K562 (cell line): ENCODE results near the gene C16orf92. TPM values are rescaled to one million over a fixed set of nuclear protein-coding genes. Genes with fewer than 3 reads are reported as not detected.

Source experiments
- ATAC-seq: fragments of 200-7000 bp; cut with Tn5 transposase; 3 replicates; pipeline ENCODE4 v1.9.1; 2020; ENCODE audit warnings: moderate library complexity
- Bru-seq: library from RNA; stranded (reverse); fragments of 400-500 nt; gene quantifications from one replicate; lab custom pipeline; 2021; lab: Mats Ljungman, UMichigan
- BruChase-seq, 2 experiments: library from RNA; stranded (reverse); fragments of 400-500 nt; gene quantifications; one replicate each; lab custom pipeline; 2021; lab: Mats Ljungman, UMichigan
- BruUV-seq: library from RNA; stranded (reverse); fragments of 400-500 nt; replicated peaks from 2 replicates; lab custom pipeline; 2021; lab: Mats Ljungman, UMichigan
- CTCF ChIA-PET: fragments of 300-600 bp; formaldehyde crosslinking; extraction: SDS; loops from one replicate; lab custom pipeline; 2021; ENCODE audit warnings: low intra/inter-chr PET ratio; lab: Yijun Ruan, JAX
- POLR2A ChIA-PET: fragments of 300-600, 350-650 bp; sonication (Branson Sonifier 250); formaldehyde crosslinking; extraction: SDS; loops from one replicate; lab custom pipeline; 2021; ENCODE audit warnings: antibody characterized with exemption, inconsistent platforms; lab: Yijun Ruan, JAX
- DNase-seq, 4 experiments: peaks; one replicate each; pipeline versions ENCODE4 v3.0.0 to v3.0.0-alpha.2; 2011 to 2018; ENCODE audit warnings: low spot score in 3 of 4, mixed read lengths in 3 of 4; ENCODE audit errors: extremely low read depth in 1 of 4
- FAIRE-seq: peaks from 2 replicates; lab custom pipeline; 2011; peaks lifted over from hg19 to GRCh38; lab: Jason Lieb, UNC
- H2AFZ ChIP-seq: 2 replicates; pipeline ENCODE4 v1.6.0; 2011; ENCODE audit warnings: low read depth, low read length, control low read depth, inconsistent platforms
- H3K27ac ChIP-seq: fragments of 200-600 bp; 3 replicates; pipeline ENCODE4 v1.8.0; 2011; ENCODE audit warnings: low read depth, mild to moderate bottlenecking, control low read depth, inconsistent platforms, low read length, moderate library complexity, mixed read lengths; ENCODE audit errors: extremely low read depth
- H3K27me3 ChIP-seq, 2 experiments: fragments of 300-600 bp in 1 of 2; 2 replicates in 1 of 2; 3 replicates in 1 of 2; pipeline versions ENCODE4 v1.6.0 to v1.8.0; 2011; ENCODE audit warnings: inconsistent platforms in 2 of 2, low read length in 2 of 2, mild to moderate bottlenecking in 1 of 2, mixed read lengths in 1 of 2, moderate library complexity in 1 of 2; ENCODE audit not compliant: control insufficient read depth in 2 of 2, insufficient read depth in 2 of 2
- H3K36me3 ChIP-seq: fragments of 300-600 bp; 3 replicates; pipeline ENCODE4 v1.8.0; 2011; ENCODE audit warnings: mild to moderate bottlenecking, low read length, inconsistent platforms; ENCODE audit not compliant: control insufficient read depth, insufficient read depth
- H3K4me1 ChIP-seq, 2 experiments: fragments of 200-600 bp in 1 of 2; replicated peaks in 1 of 2; 2 replicates in 1 of 2; 3 replicates in 1 of 2; pipeline versions ENCODE4 v1.5.1 to v1.8.0; 2011; ENCODE audit warnings: inconsistent platforms in 2 of 2, low read length in 2 of 2, mild to moderate bottlenecking in 1 of 2, mixed read lengths in 1 of 2, moderate library complexity in 1 of 2; ENCODE audit not compliant: control insufficient read depth in 2 of 2, insufficient read depth in 2 of 2
- H3K4me2 ChIP-seq: 2 replicates; pipeline ENCODE4 v1.6.1; 2011; ENCODE audit warnings: low read length, control low read depth, inconsistent platforms, mixed read lengths; ENCODE audit not compliant: insufficient read depth
- H3K4me3 ChIP-seq: fragments of 200-600 bp; sonication (generic), shearing (Covaris generic); 2 replicates; pipeline ENCODE4 v1.5.1; 2016; ENCODE audit warnings: control low read depth, inconsistent platforms
- H3K79me2 ChIP-seq: fragments of 200-600 bp; 3 replicates; pipeline ENCODE4 v1.8.0; 2011; ENCODE audit warnings: low read length, inconsistent platforms; ENCODE audit not compliant: control insufficient read depth, insufficient read depth
- H3K9ac ChIP-seq, 2 experiments: 2 replicates each; pipeline versions ENCODE4 v1.6.0 to v1.6.1; 2011; ENCODE audit warnings: low read depth in 2 of 2, low read length in 2 of 2, control low read depth in 1 of 2, inconsistent platforms in 1 of 2, mild to moderate bottlenecking in 1 of 2, mixed read lengths in 1 of 2; ENCODE audit not compliant: insufficient read depth in 1 of 2
- H3K9me1 ChIP-seq: one replicate; pipeline ENCODE4 v1.6.0; 2011; ENCODE audit warnings: inconsistent platforms, mild to moderate bottlenecking, low read length, moderate library complexity; ENCODE audit not compliant: control insufficient read depth, insufficient read depth
- H3K9me3 ChIP-seq: replicated peaks from 2 replicates; pipeline ENCODE4 v1.5.1; 2011; ENCODE audit warnings: low read depth, low read length, inconsistent platforms; ENCODE audit not compliant: control insufficient read depth, insufficient read depth
- H4K20me1 ChIP-seq: replicated peaks from 2 replicates; pipeline ENCODE4 v1.6.1; 2011; ENCODE audit warnings: low read length, inconsistent platforms, mixed read lengths; ENCODE audit not compliant: control insufficient read depth, insufficient read depth
- POLR2H ChIP-seq: IDR thresholded peaks from 2 replicates; pipeline ENCODE4 v1.6.1; 2016; ENCODE audit warnings: missing genetic modification characterization, low read depth, mild to moderate bottlenecking, control low read depth, missing compliant biosample characterization, moderate library complexity
- YY1 ChIP-seq, 3 experiments: IDR thresholded peaks; 2 replicates each; pipeline ENCODE4 v1.6.1; 2011; ENCODE audit warnings: low read length in 2 of 3, mild to moderate bottlenecking in 2 of 3, moderate library complexity in 2 of 3, borderline replicate concordance in 1 of 3, control low read depth in 1 of 3, low read depth in 1 of 3; ENCODE audit not compliant: insufficient read depth in 3 of 3, insufficient replicate concordance in 2 of 3, control insufficient read depth in 1 of 3, insufficient read length in 1 of 3; ENCODE audit errors: extremely low read depth in 1 of 3
- WGBS: fragments of 100-300 bp; shearing (Covaris generic); methylation state at CpG from one replicate; pipeline ENCODE4 v1.1.6; 2016; ENCODE audit warnings: low coverage, mixed read lengths; ENCODE audit not compliant: insufficient coverage; ENCODE audit errors: missing lambda C conversion rate; 5-methylcytosine and 5-hydroxymethylcytosine counted together
- in situ Hi-C: fragments of 300-500 bp; cut with MboI; formaldehyde crosslinking; loops from 4 replicates; pipeline ENCODE4 v1.15.0; 2018; ENCODE audit warnings: inconsistent platforms, mixed read lengths
- intact Hi-C: fragments of 100-400 bp; cut with micrococcal nuclease; formaldehyde crosslinking; loops from 2 replicates; pipeline ENCODE4 v1.14.2; 2022
- long read RNA-seq, 3 experiments: library from polyadenylated mRNA in 2 of 3; library from RNA in 1 of 3; unstranded in 2 of 3; stranded (forward) in 1 of 3; transcript quantifications; one replicate each; pipeline ENCODE4 v2.0.0, GENCODE V29; 2019 to 2022
- polyA minus RNA-seq, 3 experiments: library from RNA; depleted of rRNA, polyadenylated mRNA; stranded (reverse); fragments of >200 nt; gene quantifications; 2 replicates each; pipeline ENCODE4 v1.2.3, GENCODE V29; 2011
- polyA plus RNA-seq, 8 experiments: library from polyadenylated mRNA; depleted of rRNA in 4 of 8; stranded (reverse) in 5 of 8; unstranded in 3 of 8; fragments of >200 nt; fragmentation: Nextera tagmentation in 2 of 8; fragmentation: Illumina TruSeq in 1 of 8; extraction: Ambion mirVana in 2 of 8; extraction: Trizol in 1 of 8; gene quantifications; 2 replicates each; pipeline versions ENCODE4 v1.2.1 to v1.2.3, GENCODE V29; 2011 to 2014; ENCODE audit warnings: inconsistent platforms in 1 of 8, missing spikeins in 1 of 8
- total RNA-seq, 7 experiments: library from RNA; depleted of rRNA in 6 of 7; stranded (reverse); fragments of >200 nt in 6 of 7; fragmentation: Illumina TruSeq in 2 of 7; extraction: Trizol in 2 of 7; gene quantifications; 2 replicates each; pipeline versions ENCODE4 v1.2.1 to v1.2.3, GENCODE V29; 2011 to 2021; ENCODE audit warnings: low replicate concordance in 1 of 7

The C16orf92 gene
- not detected in 2 replicates for total RNA-seq (2011; cell fraction: chromatin; rRNA removed; ENCODE audit: low replicate concordance)
- not detected in 2 replicates for total RNA-seq (2011; cell fraction: nucleolus; rRNA removed)
- not detected in 2 replicates for total RNA-seq (2011; cell fraction: nucleoplasm; rRNA removed)
- total RNA-seq (2014; rRNA removed) (not detected in 2 replicates), total RNA-seq (2014; rRNA removed; fragmentation: Illumina TruSeq; extraction: Trizol) (not detected in 2 replicates), total RNA-seq (2015; rRNA removed; fragmentation: Illumina TruSeq; extraction: Trizol) (not detected in 2 replicates), total RNA-seq (2021) (not detected in 2 replicates), polyA plus RNA-seq (2011; rRNA removed) (not detected in 2 replicates), polyA plus RNA-seq (2014; fragmentation: Illumina TruSeq; extraction: Trizol) (not detected in 2 replicates), polyA plus RNA-seq (2014; fragmentation: Nextera tagmentation; extraction: Ambion mirVana) (not detected), polyA plus RNA-seq (2014; rRNA removed) (not detected in 2 replicates), polyA minus RNA-seq (2011; rRNA and poly(A)+ RNA removed) (not detected in 2 replicates), Bru-seq, nascent RNA (not detected), BruChase-seq, experiment 1, labeled RNA remaining after a 2-hour chase (not detected), BruChase-seq, experiment 2, labeled RNA remaining after a 6-hour chase (not detected)
- polyA plus RNA-seq (2011; cell fraction: cytosol; rRNA removed), result not detected in 2 replicates
- not detected in 2 replicates for polyA plus RNA-seq (2011; cell fraction: nucleus; rRNA removed)
- not detected in 2 replicates for polyA plus RNA-seq (2012)
- polyA minus RNA-seq (2011; cell fraction: cytosol; rRNA and poly(A)+ RNA removed), result not detected in 2 replicates
- polyA minus RNA-seq (2011; cell fraction: nucleus; rRNA and poly(A)+ RNA removed), result not detected in 2 replicates
- long read RNA-seq, experiment 1, result 0 reads
- long read RNA-seq, experiment 2, result 0 reads
- long read RNA-seq, experiment 3, result 0 reads

DNA sequence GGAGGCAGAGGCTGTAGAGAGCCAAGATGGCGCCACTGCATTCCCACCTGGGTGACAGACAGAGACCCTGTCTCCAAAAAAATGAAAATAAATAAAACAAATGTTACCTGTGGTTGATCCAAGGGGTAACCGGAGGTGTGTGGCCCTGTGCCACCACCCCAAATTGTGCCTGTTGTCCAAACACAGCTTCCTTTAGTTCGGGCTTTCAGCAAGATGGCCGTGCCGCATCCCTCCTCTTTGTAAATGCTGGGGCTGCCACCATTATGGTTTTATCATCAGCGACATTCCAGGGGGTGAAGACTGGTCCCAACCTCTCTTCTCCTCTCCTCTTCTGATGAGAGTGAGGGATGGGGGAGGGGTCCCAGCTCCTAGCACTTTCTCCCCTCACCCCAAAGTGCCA, at the start of gene C16orf92:
Gene C16orf92, plus strand, starts transcription at position 312 of the 400 bp plus-strand sequence. CDS start 143 bp downstream, outside the sequence.
- no peak within 1 kb of the TSS for H3K4me3 ChIP-seq
- 0 out of 2 replicates have a peak, but pooled peaks cover 3% of the 10 kb centered on the region for H4K20me1 ChIP-seq
- BruUV-seq, result no TSS peak
- CTCF ChIA-PET, result interaction anchor here (0.5 kb wide), 1 partner anchor 208 kb away, joined by 5 read pairs; no protein-coding TSS in a partner anchor
- intact Hi-C loops (loop anchor here (5.0 to 10.0 kb wide), 2 partner anchors 208 to 321 kb away; partner anchors contain the start of genes PAGR1 and PRRT2), in situ Hi-C loops (loop anchor here (10.0 kb wide), 1 partner anchor 328 kb away; no protein-coding TSS in a partner anchor)
- peaks cover 0 to 17% of the 10 kb centered on the region in 2 experiments; a peak in 3 of 5 replicates for H3K4me1 ChIP-seq
- no peaks in the 10 kb centered on the region for H3K36me3 ChIP-seq
- WGBS, result 3% methylated on average over 6 of the region's 6 CpGs
- no peak within 1 kb of the TSS for H3K27ac ChIP-seq
- FAIRE-seq (no peak), ATAC-seq (no peak), DNase-seq (no peak)
- no peaks in the 10 kb centered on the region for H3K79me2 ChIP-seq
- no peak within 1 kb of the TSS for H2AFZ ChIP-seq
- POLR2A ChIA-PET, result interaction anchor here (1.0 kb wide), 1 partner anchor 114 kb away, joined by 3 read pairs; no protein-coding TSS in a partner anchor
- H3K9me3 ChIP-seq, result no peaks in the 10 kb centered on the region
- no peak for TF ChIP-seq POLR2H (tag)
- peak in 1 of 3 experiments; percentile 50 for TF ChIP-seq YY1 (IDR thresholded peaks at IDR 0.05; ENCODE audit: borderline replicate concordance in 1 of 3, control insufficient read depth in 1 of 3, extremely low read depth in 1 of 3, insufficient read depth in 3 of 3, insufficient read length in 1 of 3, insufficient replicate concordance in 2 of 3, low read depth in 1 of 3, low read length in 2 of 3)
- no peak within 1 kb of the TSS for H3K4me2 ChIP-seq
- no peaks in the 10 kb centered on the region for H3K9me1 ChIP-seq
- H3K27me3 ChIP-seq, result peaks cover 8 to 53% of the 10 kb centered on the region in 2 experiments
- H3K9ac ChIP-seq, result peak within 1 kb of the TSS in 1 of 2 experiments; percentile 32; a peak in 1 of 4 replicates
